IPS DF 6.9 (cell line): ENCODE measurements around the gene TBXA2R.

Source experiments
- DNase-seq: peaks from one replicate; pipeline ENCODE4 v3.0.0-alpha.2; 2013; ENCODE audit warnings: low read depth, low spot score
- H3K27ac ChIP-seq: one replicate; pipeline ENCODE4 v1.5.1; 2013; ENCODE audit warnings: low read length, control low read depth
- H3K27me3 ChIP-seq: 2 replicates; pipeline ENCODE4 v1.6.1; 2013; ENCODE audit warnings: mild to moderate bottlenecking, low read length; ENCODE audit not compliant: control insufficient read depth, insufficient read depth
- H3K36me3 ChIP-seq: 2 replicates; pipeline ENCODE4 v1.6.1; 2013; ENCODE audit warnings: low read length; ENCODE audit not compliant: control insufficient read depth, insufficient read depth
- H3K4me1 ChIP-seq: 2 replicates; pipeline ENCODE4 v1.6.1; 2013; ENCODE audit warnings: low read length; ENCODE audit not compliant: control insufficient read depth, insufficient read depth
- H3K4me3 ChIP-seq: 2 replicates; pipeline ENCODE4 v1.5.1; 2013; ENCODE audit warnings: mild to moderate bottlenecking, low read length
- H3K9me3 ChIP-seq: 2 replicates; pipeline ENCODE4 v1.6.1; 2013; ENCODE audit warnings: low read length, inconsistent platforms; ENCODE audit not compliant: control insufficient read depth, insufficient read depth
- WGBS: extraction: QIAGEN DNeasy Blood & Tissue Kit; methylation state at CpG from one replicate; pipeline ENCODE4 v1.1.7; 2013; ENCODE audit warnings: mixed read lengths, missing lambda C conversion rate; ENCODE audit not compliant: insufficient read length, insufficient coverage; 5-methylcytosine and 5-hydroxymethylcytosine counted together

The TBXA2R gene

DNA sequence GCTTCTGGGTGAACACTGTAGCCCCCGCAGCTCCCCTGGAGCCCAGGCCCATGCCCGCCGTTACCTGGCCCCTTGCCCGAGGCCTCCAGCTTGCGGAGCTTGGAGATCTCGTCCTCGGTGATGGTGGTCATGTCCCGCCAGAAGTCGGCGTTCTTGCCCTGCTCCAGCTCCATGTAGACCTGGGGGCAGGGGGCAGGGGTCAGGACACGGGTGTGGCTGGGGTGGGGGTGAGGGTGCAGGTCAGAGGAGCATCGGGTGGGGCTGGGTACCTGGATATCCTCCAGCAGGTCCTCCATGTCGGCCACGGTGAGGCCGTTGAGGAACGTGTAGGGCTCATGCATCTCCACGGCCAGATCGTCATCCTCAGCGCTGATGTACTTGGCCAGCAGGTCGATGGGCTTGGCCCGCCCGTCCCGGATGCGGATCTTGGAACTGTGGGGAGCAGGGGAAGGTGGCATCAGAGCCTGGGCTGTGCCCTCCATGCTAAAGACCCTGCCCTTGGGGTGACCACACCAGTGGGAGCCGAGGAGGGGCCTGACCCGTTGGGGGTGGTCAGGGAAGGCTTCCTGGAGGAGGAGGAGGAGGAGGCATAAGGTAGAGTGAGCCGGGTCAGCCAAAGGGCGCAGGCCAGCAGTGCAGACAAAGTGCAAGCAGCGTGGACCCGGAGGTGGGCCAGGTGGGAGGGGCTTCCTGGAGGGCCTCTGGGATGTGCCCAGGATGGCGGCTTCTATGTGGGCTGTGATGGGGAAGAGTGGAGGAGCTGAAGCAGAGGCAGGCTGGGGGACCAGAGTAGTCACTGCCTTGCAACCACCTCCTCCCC is 12.3 kb upstream of the TBXA2R start:
- Histone ChIP-seq H3K4me3 (no peak overlapping the region), H3K9me3 (no peaks in the 10 kb centered on the region), H3K36me3 (peaks cover 12% of the 10 kb centered on the region), H3K4me1 (no peaks in the 10 kb centered on the region; the same call in 1 of the 2 replicates), H3K27ac (no peak overlapping the region), H3K27me3 (no peaks in the 10 kb centered on the region)
- no peak for DNase-seq
- no CpG with 5 or more reads among the region's 31 CpGs for WGBS

DNA sequence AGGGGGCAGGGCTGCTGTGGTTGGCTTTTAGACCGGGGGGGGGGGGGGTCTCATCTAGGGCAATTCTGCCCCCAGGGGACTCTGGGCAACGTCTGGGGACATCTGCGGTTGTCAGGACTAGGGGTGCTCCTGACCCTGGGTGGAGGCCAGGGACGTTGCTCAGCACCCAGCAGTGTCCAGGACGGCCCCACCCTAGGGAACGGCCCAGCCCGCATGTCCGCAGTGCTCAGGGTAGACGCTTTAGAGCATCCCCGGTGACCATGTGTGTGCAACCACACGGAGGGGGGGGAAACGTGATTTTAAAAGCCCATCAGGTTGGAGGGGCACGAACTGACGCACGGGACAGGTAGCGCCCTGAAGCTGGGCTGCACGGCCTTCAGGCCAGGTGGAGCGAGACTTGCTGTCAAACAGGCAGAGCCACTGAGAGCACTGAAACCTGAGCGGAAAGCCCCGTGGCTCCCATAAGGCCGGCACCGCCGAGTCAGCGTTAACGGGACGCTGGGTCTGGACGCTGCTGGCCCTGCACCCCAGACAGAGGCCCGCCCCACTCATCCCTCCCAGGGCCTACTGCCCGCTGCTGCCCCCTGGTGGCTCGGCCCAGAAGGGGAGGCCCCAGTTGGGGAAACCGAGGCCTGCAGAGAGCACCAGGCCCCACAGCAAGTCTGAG is 11.6 kb upstream of the TBXA2R start:
- no peak for DNase-seq
- Histone ChIP-seq H3K36me3 (peaks cover 7% of the 10 kb centered on the region; the same call in 1 of the 2 replicates), H3K27ac (no peak overlapping the region)

DNA sequence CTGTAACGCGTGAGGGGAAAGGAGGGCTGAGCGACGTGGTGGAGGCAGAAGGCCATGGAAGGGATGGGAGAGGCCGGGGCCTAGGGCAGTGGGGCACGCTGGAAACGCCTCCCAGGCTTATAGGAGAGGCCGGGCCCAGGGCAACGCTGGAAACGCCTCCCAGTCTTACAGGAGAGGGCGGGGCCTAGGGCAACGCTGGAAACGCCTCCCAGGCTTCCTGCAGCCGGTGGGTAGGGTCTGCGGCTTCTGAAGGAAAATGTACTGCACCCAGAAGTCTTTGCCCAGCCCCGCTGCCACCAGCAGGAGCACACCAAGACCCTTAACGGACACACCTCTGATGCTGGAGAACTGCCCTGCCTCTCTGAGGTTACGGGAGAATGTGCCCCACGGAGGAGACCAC is 10.8 kb upstream of the TBXA2R start:
- WGBS = no CpG with 5 or more reads among the region's 19 CpGs
- Histone ChIP-seq H3K4me1 (no peaks in the 10 kb centered on the region; the same call in 1 of the 2 replicates), H3K9me3 (no peaks in the 10 kb centered on the region), H3K4me3 (no peak overlapping the region), H3K36me3 (peaks cover 7% of the 10 kb centered on the region; the same call in 1 of the 2 replicates), H3K27ac (no peak overlapping the region), H3K27me3 (no peaks in the 10 kb centered on the region)
- no peak for DNase-seq

More for the DNA sequence above, 11.6 kb upstream of the TBXA2R start:
- Histone ChIP-seq H3K9me3 (no peaks in the 10 kb centered on the region), H3K4me3 (no peak overlapping the region), H3K4me1 (no peaks in the 10 kb centered on the region; the same call in 1 of the 2 replicates), H3K27me3 (no peaks in the 10 kb centered on the region)
- no CpG with 5 or more reads among the region's 31 CpGs for WGBS

DNA sequence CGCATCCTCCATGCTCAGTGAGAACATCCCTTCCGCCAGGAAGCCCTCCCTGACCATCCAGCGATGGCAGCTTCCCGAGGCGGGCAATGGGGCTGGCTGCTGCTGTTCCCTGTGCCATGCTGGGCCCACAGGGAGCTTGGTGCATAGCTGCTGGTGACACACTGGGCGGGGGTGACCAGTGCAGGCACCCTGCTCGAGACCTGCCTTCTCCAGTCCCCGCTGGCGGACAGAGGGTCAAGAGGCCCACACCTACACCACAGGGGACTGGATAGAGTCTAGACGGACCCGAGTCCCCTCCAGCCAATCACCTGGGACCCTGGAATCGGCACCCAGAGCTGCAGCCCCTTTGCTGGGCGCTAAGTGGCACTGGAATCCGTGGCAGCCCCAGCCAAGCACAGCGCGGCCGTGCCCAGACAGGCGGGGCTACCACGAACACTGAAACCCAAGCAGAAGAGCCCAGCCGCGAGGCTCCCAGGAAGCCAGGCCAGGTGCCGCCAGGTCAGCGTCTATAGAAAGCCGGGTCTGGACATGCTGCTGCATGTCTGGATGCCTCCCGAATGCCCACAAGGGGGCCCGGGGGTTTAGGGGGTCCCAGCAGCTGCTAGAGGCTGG is 9.0 kb upstream of the TBXA2R start:
- no peak for DNase-seq
- WGBS = no CpG with 5 or more reads among the region's 26 CpGs
- H3K4me3 ChIP-seq = no peak overlapping the region

DNA sequence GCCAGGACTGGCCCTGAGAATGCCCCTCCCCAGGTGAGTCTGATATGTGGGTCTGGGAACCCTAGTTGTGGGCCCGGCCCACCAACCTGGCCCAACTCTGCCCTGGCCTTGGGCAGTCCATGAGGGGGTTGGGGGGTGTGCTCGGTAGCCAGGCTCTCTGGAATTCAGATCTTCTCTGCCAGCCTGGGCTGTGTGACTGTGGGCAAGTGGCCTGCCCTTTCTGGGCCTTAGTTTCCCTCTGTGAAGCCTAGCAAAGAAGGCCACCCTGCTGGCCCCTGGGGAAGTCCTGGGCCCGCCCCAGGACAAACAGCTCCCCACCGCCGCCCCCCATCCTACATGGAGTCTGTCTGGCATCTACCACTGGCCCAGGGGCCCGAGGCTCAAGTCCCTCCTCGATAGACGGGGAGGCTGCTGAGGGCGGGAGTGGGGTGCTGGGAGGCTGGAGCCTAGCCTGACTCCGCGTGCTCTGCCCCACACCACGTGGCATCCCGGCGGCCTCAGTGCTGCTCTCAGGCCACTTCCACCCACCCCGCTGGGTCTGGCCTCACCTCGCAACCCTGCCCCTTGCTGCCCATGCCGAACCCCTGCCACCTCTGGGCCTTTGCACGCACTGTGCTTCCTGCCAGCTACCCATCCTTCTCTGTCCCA is 8.3 kb upstream of the TBXA2R start:
- no peak for DNase-seq
- Histone ChIP-seq H3K4me1 (no peaks in the 10 kb centered on the region; the same call in 1 of the 2 replicates), H3K36me3 (peaks cover 18% of the 10 kb centered on the region), H3K9me3 (no peaks in the 10 kb centered on the region), H3K4me3 (no peak overlapping the region), H3K27me3 (no peaks in the 10 kb centered on the region), H3K27ac (no peak overlapping the region)
- WGBS = no CpG with 5 or more reads among the region's 18 CpGs

More for the DNA sequence above, 9.0 kb upstream of the TBXA2R start:
- Histone ChIP-seq H3K9me3 (no peaks in the 10 kb centered on the region), H3K4me1 (no peaks in the 10 kb centered on the region; the same call in 1 of the 2 replicates), H3K27me3 (no peaks in the 10 kb centered on the region), H3K27ac (no peak overlapping the region), H3K36me3 (peaks cover 18% of the 10 kb centered on the region)

DNA sequence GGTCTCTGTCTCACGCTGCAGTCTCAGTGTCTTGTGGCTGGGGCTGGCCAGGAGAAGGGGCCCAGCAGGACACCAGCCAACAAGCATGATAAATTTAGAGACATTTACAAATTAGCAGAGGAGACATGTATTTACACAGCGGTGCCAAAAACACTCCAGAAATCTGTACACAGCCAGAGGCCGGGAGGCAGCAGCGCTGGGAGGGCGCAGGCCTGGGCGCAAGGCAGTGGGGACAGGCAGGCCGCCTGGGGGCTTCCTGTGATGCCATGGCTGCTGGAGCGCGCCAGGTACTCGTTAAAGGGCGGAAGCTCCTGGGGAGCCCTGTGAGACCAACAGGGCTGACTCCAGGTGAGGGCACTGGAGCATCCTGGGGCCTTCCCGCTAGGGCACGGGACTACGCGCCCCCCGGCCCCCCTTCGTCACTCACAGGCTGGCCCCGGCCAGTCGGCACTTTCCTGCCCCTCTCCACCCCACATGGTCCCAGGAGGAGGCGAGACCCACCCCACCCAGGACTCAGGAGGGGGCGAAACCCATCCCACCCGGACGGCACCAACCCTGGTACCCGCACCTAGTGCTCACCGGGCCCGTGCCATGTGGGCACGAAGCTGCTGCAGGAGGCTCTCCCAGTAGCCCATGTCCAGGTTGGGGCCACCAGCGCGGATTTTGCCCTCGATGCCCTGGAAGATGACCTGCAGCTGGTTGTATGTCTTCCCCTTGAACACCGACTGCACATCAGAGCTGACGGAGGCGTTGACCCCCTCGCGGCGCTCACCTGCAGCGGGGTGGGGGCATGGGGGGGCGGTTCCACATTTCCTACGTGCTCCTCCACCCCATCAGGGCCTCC is 7.4 kb upstream of the TBXA2R start:
- no peak for DNase-seq
- H3K27me3 ChIP-seq = no peaks in the 10 kb centered on the region
- no peaks in the 10 kb centered on the region; the same call in 1 of the 2 replicates for H3K4me1 ChIP-seq
- H3K4me3 ChIP-seq = no peak overlapping the region
- H3K9me3 ChIP-seq = no peaks in the 10 kb centered on the region
- no peak overlapping the region for H3K27ac ChIP-seq
- H3K36me3 ChIP-seq = peaks cover 18% of the 10 kb centered on the region
- no CpG with 5 or more reads among the region's 39 CpGs for WGBS

DNA sequence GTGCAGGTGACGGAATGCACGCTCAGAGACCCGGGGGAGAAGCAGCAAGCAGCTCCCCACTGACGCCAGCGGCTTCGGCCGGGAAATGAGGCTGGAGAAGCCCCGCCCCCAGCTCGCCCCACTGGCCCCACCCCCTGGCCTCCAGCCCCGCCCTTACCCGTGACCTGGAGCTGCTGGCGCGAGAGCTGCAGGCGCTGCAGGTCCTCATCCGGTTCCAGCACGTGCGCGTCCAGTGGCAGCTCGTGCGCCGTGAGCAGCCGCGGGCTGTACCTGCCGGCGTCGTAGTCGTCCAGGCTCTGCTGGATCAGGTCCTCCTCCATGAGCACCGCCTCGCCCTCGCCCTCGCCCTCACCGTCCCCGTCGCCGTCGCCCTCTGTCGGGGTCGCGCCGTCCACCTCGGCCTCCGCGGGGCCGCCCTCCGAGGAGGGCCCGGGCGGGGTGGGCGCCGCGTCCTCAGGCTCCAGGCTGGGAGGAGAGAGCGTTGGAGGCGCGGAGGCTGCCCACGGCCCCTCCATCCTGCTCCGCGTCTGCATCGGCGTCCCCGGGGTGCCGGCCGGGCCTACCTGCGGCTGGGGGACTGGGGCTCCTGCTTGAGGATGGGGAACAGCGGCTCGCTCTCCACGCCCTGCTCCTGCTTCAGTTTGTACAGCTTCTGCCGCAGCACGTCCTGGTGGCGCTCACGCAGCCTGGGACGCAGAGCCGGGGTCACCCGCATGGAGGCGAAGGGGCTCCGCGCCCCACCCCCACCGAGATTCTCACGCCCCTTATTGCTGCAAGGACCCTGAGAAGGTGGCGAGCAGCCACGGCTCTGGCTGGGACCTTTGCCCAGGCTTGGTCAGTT is 6.4 kb upstream of the TBXA2R start:
- H3K27ac ChIP-seq = no peak overlapping the region
- no CpG with 5 or more reads among the region's 79 CpGs for WGBS
- no peak for DNase-seq
- no peak overlapping the region for H3K4me3 ChIP-seq
- H3K36me3 ChIP-seq = peaks cover 18% of the 10 kb centered on the region
- no peaks in the 10 kb centered on the region for H3K27me3 ChIP-seq
- no peaks in the 10 kb centered on the region for H3K9me3 ChIP-seq
- H3K4me1 ChIP-seq = no peaks in the 10 kb centered on the region

DNA sequence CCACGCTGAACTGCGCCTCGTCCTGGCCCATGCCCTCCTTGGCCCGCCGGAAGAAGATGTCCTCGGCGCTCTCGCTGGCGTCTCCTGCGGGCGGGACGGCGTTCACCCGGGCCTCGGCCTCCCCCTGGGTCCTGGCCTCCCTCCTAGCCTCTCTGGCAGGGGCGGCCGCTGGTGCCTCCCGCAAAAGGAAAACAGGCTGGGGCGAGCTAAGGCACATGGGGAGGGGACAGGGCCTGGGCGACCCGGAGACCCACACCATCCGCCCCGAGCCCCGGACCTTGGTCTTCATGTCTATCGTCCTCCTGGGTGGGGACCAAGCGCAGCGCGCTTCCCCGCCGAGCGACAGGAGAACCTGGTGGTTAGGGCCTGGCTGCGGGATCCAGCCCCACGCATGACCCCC is 5.7 kb upstream of the TBXA2R start:
- no peaks in the 10 kb centered on the region for H3K9me3 ChIP-seq
- no peak for DNase-seq
- no peak overlapping the region for H3K27ac ChIP-seq
- no CpG with 5 or more reads among the region's 33 CpGs for WGBS
- no peaks in the 10 kb centered on the region for H3K4me1 ChIP-seq
- H3K27me3 ChIP-seq = no peaks in the 10 kb centered on the region
- peaks cover 18% of the 10 kb centered on the region for H3K36me3 ChIP-seq
- H3K4me3 ChIP-seq = no peak overlapping the region

DNA sequence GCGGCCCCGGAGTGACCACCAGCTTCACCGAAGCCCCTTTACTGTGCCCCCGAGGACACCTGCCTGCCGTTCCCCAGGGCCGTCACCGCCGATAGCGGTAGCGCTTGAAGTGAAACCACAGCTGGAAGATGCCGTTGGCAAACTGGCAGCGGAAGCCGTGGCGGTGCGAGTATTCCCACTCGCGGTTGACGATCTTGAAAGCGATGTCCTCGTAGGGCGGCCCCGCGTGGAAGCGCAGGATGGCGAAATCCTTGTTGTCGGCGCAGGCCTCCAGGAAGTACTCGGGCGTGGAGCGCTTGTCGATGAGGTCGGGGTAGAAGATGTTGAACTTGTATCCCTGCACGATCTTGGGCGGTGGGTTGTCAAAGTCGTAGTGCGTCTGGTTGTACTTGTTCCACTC is 5.2 kb upstream of the TBXA2R start:
- no peaks in the 10 kb centered on the region for H3K27me3 ChIP-seq
- H3K4me1 ChIP-seq = no peaks in the 10 kb centered on the region
- no peak overlapping the region for H3K4me3 ChIP-seq
- DNase-seq = no peak
- no peaks in the 10 kb centered on the region for H3K9me3 ChIP-seq
- H3K36me3 ChIP-seq = peaks cover 18% of the 10 kb centered on the region
- no CpG with 5 or more reads among the region's 36 CpGs for WGBS
- no peak overlapping the region for H3K27ac ChIP-seq
